GM18951 (cell line): ENCODE data around the gene CD3G.

ENCODE experiments used
- POLR2A ChIP-seq: IDR thresholded peaks from 4 replicates; pipeline ENCODE4 v1.6.1; 2011; ENCODE audit warnings: mild to moderate bottlenecking; ENCODE audit not compliant: insufficient read length, insufficient read depth; ENCODE audit errors: extremely low read depth
- in situ Hi-C: fragments of 300-500 bp; cut with MboI; formaldehyde crosslinking; loops from one replicate; pipeline ENCODE4 v1.12.0; 2022; ENCODE audit warnings: low sequenced_read_pairs, mixed read lengths, inconsistent platforms; ENCODE audit not compliant: unreplicated experiment

CD3G gene

GRCh38 chr11:118314988-118315411 is 29.1 kb upstream of the CD3G start:
- TF ChIP-seq POLR2A: no peak
- in situ Hi-C loops: no loop called here

GRCh38 chr11:118318124-118318523 is 26.0 kb upstream of the CD3G start:
- in situ Hi-C loops: no loop called here
- TF ChIP-seq POLR2A: no peak

GRCh38 chr11:118318581-118319336 is 25.4 kb upstream of the CD3G start:
- TF ChIP-seq POLR2A: no peak
- in situ Hi-C loops: no loop called here

- in situ Hi-C loops: no loop called here
- no peak for TF ChIP-seq POLR2A
Measured at GRCh38 chr11:118319337-118319707, 24.8 kb upstream of the CD3G start.

GRCh38 chr11:118320515-118320914 is 23.6 kb upstream of the CD3G start:
- no peak for TF ChIP-seq POLR2A

GRCh38 chr11:118321386-118322082 is 22.6 kb upstream of the CD3G start:
- in situ Hi-C loops: no loop called here
- TF ChIP-seq POLR2A: no peak

More at GRCh38 chr11:118320515-118320914, 23.6 kb upstream of the CD3G start:
- in situ Hi-C loops: no loop called here

- in situ Hi-C loops: no loop called here
- no peak for TF ChIP-seq POLR2A
Measured at GRCh38 chr11:118322721-118323120, 21.4 kb upstream of the CD3G start.

- no peak for TF ChIP-seq POLR2A
- in situ Hi-C loops: no loop called here
Measured at GRCh38 chr11:118325283-118325682, 18.9 kb upstream of the CD3G start.

- no peak for TF ChIP-seq POLR2A
- in situ Hi-C loops: no loop called here
Measured at GRCh38 chr11:118328745-118329144, 15.4 kb upstream of the CD3G start.

- TF ChIP-seq POLR2A: no peak
- in situ Hi-C loops: no loop called here
Measured at GRCh38 chr11:118334745-118335144, 9.4 kb upstream of the CD3G start.

GRCh38 chr11:118338637-118339061 is 5.5 kb upstream of the CD3G start:
- in situ Hi-C loops: no loop called here
- no peak for TF ChIP-seq POLR2A

- in situ Hi-C loops: no loop called here
- TF ChIP-seq POLR2A: no peak
Measured at GRCh38 chr11:118339281-118339961, 4.7 kb upstream of the CD3G start.

- in situ Hi-C loops: no loop called here
Measured at GRCh38 chr11:118340449-118340848, 3.7 kb upstream of the CD3G start.

GRCh38 chr11:118341261-118341660 is 2.9 kb upstream of the CD3G start:
- TF ChIP-seq POLR2A: no peak
- in situ Hi-C loops: no loop called here

More at GRCh38 chr11:118340449-118340848, 3.7 kb upstream of the CD3G start:
- no peak for TF ChIP-seq POLR2A
